ENCODE data around the gene MMAB. TPM values are rescaled to one million over a fixed set of nuclear protein-coding genes. Genes with fewer than 3 reads are reported as not detected.

The MMAB gene
- total RNA-seq, 6 experiments from 2014 or later, result 12.8 to 23.1 (median 18.7) TPM

GRCh38 chr12:109611223-109611622 lies 37.9 kb upstream of the MMAB start:
- no peak for TF ChIP-seq CTCF (IDR thresholded peaks at IDR 0.05)

GRCh38 chr12:109610523-109610922 lies 37.2 kb upstream of the MMAB start:
- Mint-ChIP-seq H3K4me3 (no peak overlapping the region), H3K36me3 (ENCODE audit: low read depth) (no peaks in the 10 kb centered on the region), H3K27ac (no peak overlapping the region), H3K27me3 (ENCODE audit: insufficient read depth) (peaks cover 35% of the 10 kb centered on the region), H3K9me3 (no peaks in the 10 kb centered on the region), H3K4me1 (ENCODE audit: low read depth) (no peaks in the 10 kb centered on the region)
- no peak for DNase-seq
- no peak for TF ChIP-seq CTCF (IDR thresholded peaks at IDR 0.05)

More at GRCh38 chr12:109611223-109611622, 37.9 kb upstream of the MMAB start:
- H3K4me1 Mint-ChIP-seq (ENCODE audit: low read depth), result no peaks in the 10 kb centered on the region
- no peak overlapping the region for H3K27ac Mint-ChIP-seq
- H3K9me3 Mint-ChIP-seq, result no peaks in the 10 kb centered on the region
- H3K36me3 Mint-ChIP-seq (ENCODE audit: low read depth), result no peaks in the 10 kb centered on the region
- no peak overlapping the region for H3K4me3 Mint-ChIP-seq
- no peak for DNase-seq
- peaks cover 39% of the 10 kb centered on the region for H3K27me3 Mint-ChIP-seq (ENCODE audit: insufficient read depth)

GRCh38 chr12:109609342-109609741 lies 36.0 kb upstream of the MMAB start:
- H3K4me3 Mint-ChIP-seq, result no peak overlapping the region

GRCh38 chr12:109608793-109609192 lies 35.5 kb upstream of the MMAB start:
- Mint-ChIP-seq H3K4me3 (no peak overlapping the region), H3K27me3 (ENCODE audit: insufficient read depth) (peaks cover 31% of the 10 kb centered on the region), H3K4me1 (ENCODE audit: low read depth) (no peaks in the 10 kb centered on the region), H3K36me3 (ENCODE audit: low read depth) (no peaks in the 10 kb centered on the region), H3K9me3 (no peaks in the 10 kb centered on the region), H3K27ac (no peak overlapping the region)
- no peak for TF ChIP-seq CTCF (IDR thresholded peaks at IDR 0.05)
- no peak for DNase-seq

More at GRCh38 chr12:109609342-109609741, 36.0 kb upstream of the MMAB start:
- no peak for TF ChIP-seq CTCF (IDR thresholded peaks at IDR 0.05)
- DNase-seq, result no peak
- Mint-ChIP-seq H3K36me3 (ENCODE audit: low read depth) (no peaks in the 10 kb centered on the region), H3K27me3 (ENCODE audit: insufficient read depth) (peaks cover 31% of the 10 kb centered on the region), H3K4me1 (ENCODE audit: low read depth) (no peaks in the 10 kb centered on the region), H3K9me3 (no peaks in the 10 kb centered on the region), H3K27ac (no peak overlapping the region)

GRCh38 chr12:109608270-109608669 lies 35.0 kb upstream of the MMAB start:
- Mint-ChIP-seq H3K4me3 (no peak overlapping the region), H3K27me3 (ENCODE audit: insufficient read depth) (peaks cover 31% of the 10 kb centered on the region)

More at GRCh38 chr12:109608270-109608669, 35.0 kb upstream of the MMAB start:
- TF ChIP-seq CTCF (IDR thresholded peaks at IDR 0.05), result no peak
- Mint-ChIP-seq H3K4me1 (ENCODE audit: low read depth) (no peaks in the 10 kb centered on the region), H3K27ac (no peak overlapping the region), H3K9me3 (no peaks in the 10 kb centered on the region), H3K36me3 (ENCODE audit: low read depth) (no peaks in the 10 kb centered on the region)
- DNase-seq, result no peak

Measured in HFFc6 (cell line).